H1 (cell line): ENCODE data around the gene CRYGA. TPM values are rescaled to one million over a fixed set of nuclear protein-coding genes. Genes with fewer than 3 reads are reported as not detected.

Source experiments
- CTCF ChIA-PET: fragments of 300-600 bp; sonication (Branson Sonifier 250); formaldehyde crosslinking; loops from one replicate; lab custom pipeline; 2021; ENCODE audit not compliant: partially characterized antibody; lab: Charles Lee
- POLR2A ChIA-PET: fragments of 300-600 bp; sonication (Branson Sonifier 250); formaldehyde crosslinking; loops from one replicate; lab custom pipeline; 2021; ENCODE audit warnings: inconsistent platforms; ENCODE audit not compliant: partially characterized antibody; lab: Charles Lee
- DNase-seq, 2 experiments: peaks; one replicate each; pipeline versions ENCODE4 v3.0.0 to v3.0.0-alpha.2; 2010 to 2022; ENCODE audit warnings: low spot score in 2 of 2, low read depth in 1 of 2, mixed read lengths in 1 of 2
- FAIRE-seq: peaks from 2 replicates; lab custom pipeline; 2011; peaks lifted over from hg19 to GRCh38; lab: Jason Lieb, UNC
- H2AFZ ChIP-seq: 2 replicates; pipeline ENCODE4 v1.8.1; 2012; ENCODE audit warnings: low read length, inconsistent platforms
- H2AK5ac ChIP-seq: 2 replicates; pipeline ENCODE4 v1.6.1; 2013; ENCODE audit warnings: low read depth, low read length
- H2BK120ac ChIP-seq: replicated peaks from 2 replicates; pipeline ENCODE3; 2013; ENCODE audit warnings: low read depth, low read length, inconsistent platforms
- H2BK12ac ChIP-seq: 2 replicates; pipeline ENCODE4 v1.6.1; 2013; ENCODE audit warnings: low read depth, low read length
- H2BK15ac ChIP-seq: 2 replicates; pipeline ENCODE4 v1.6.1; 2013; ENCODE audit warnings: low read length
- H2BK20ac ChIP-seq: 2 replicates; pipeline ENCODE4 v1.6.1; 2013; ENCODE audit warnings: low read length
- H2BK5ac ChIP-seq: 2 replicates; pipeline ENCODE4 v1.6.1; 2013; ENCODE audit warnings: low read depth, low read length
- H3K14ac ChIP-seq: 2 replicates; pipeline ENCODE4 v1.6.1; 2013; ENCODE audit warnings: inconsistent platforms; ENCODE audit not compliant: insufficient read length
- H3K18ac ChIP-seq: 2 replicates; pipeline ENCODE4 v1.6.1; 2013; ENCODE audit warnings: low read length; ENCODE audit errors: extremely low read depth
- H3K23ac ChIP-seq: 2 replicates; pipeline ENCODE4 v1.6.1; 2013; ENCODE audit warnings: inconsistent platforms; ENCODE audit not compliant: insufficient read length
- H3K23me2 ChIP-seq: 2 replicates; pipeline ENCODE4 v1.6.1; 2013; ENCODE audit warnings: low read depth, low read length
- H3K27ac ChIP-seq: 2 replicates; pipeline ENCODE4 v1.6.1; 2011; ENCODE audit warnings: low read depth, low read length, inconsistent platforms
- H3K27me3 ChIP-seq, 4 experiments: replicated peaks in 1 of 4; 1 replicate in 1 of 4; 2 replicates in 3 of 4; pipeline versions ENCODE4 v1.6.1 to v1.8.1; 2011 to 2013; ENCODE audit warnings: low read length in 3 of 4, mild to moderate bottlenecking in 3 of 4, inconsistent platforms in 2 of 4, mixed read lengths in 2 of 4, moderate library complexity in 1 of 4; ENCODE audit not compliant: control insufficient read depth in 3 of 4, insufficient read depth in 3 of 4; ENCODE audit errors: extremely low read depth in 1 of 4
- H3K36me3 ChIP-seq, 4 experiments: 2 replicates each; pipeline versions ENCODE4 v1.6.1 to v1.8.1; 2011 to 2013; ENCODE audit warnings: mild to moderate bottlenecking in 4 of 4, low read length in 3 of 4, moderate library complexity in 2 of 4, control low read depth in 1 of 4, inconsistent platforms in 1 of 4; ENCODE audit not compliant: insufficient read depth in 4 of 4, control insufficient read depth in 2 of 4
- H3K4ac ChIP-seq: replicated peaks from 2 replicates; pipeline ENCODE3; 2013; ENCODE audit warnings: low read length, low read depth, mixed read lengths, inconsistent platforms; ENCODE audit not compliant: insufficient read length
- H3K4me1 ChIP-seq, 4 experiments: replicated peaks in 1 of 4; 1 replicate in 1 of 4; 2 replicates in 3 of 4; pipeline versions ENCODE4 v1.6.1 to v1.8.1; 2011 to 2013; ENCODE audit warnings: low read length in 3 of 4, inconsistent platforms in 2 of 4, mixed read lengths in 1 of 4; ENCODE audit not compliant: insufficient read depth in 4 of 4, control insufficient read depth in 3 of 4
- H3K4me2 ChIP-seq, 2 experiments: 2 replicates each; pipeline versions ENCODE4 v1.6.1 to v1.8.1; 2011 to 2013; ENCODE audit warnings: low read depth in 2 of 2, low read length in 2 of 2, control low read depth in 1 of 2, inconsistent platforms in 1 of 2, mild to moderate bottlenecking in 1 of 2; ENCODE audit not compliant: insufficient read depth in 1 of 2
- H3K4me3 ChIP-seq, 4 experiments: fragments of 200-600, 300-600 bp in 1 of 4; sonication (generic), shearing (Covaris generic), sonication (Bioruptor Twin) in 1 of 4; 2 replicates each; pipeline versions ENCODE4 v1.5.1 to v1.8.1; 2011 to 2016; ENCODE audit warnings: low read length in 4 of 4, low read depth in 3 of 4, control low read depth in 2 of 4, inconsistent platforms in 2 of 4, mild to moderate bottlenecking in 2 of 4, mixed read lengths in 1 of 4, moderate library complexity in 1 of 4; ENCODE audit not compliant: insufficient read depth in 2 of 4; ENCODE audit errors: extremely low read depth in 1 of 4
- H3K56ac ChIP-seq: replicated peaks from 2 replicates; pipeline ENCODE3; 2013; ENCODE audit warnings: low read depth, mild to moderate bottlenecking, mixed read lengths, low read length, inconsistent platforms; ENCODE audit not compliant: insufficient read length
- H3K79me1 ChIP-seq: 2 replicates; pipeline ENCODE4 v1.6.1; 2013; ENCODE audit warnings: low read depth, low read length, control low read depth
- H3K79me2 ChIP-seq, 2 experiments: 2 replicates each; pipeline versions ENCODE4 v1.6.1 to v1.8.1; 2012 to 2013; ENCODE audit warnings: low read length in 2 of 2, mild to moderate bottlenecking in 2 of 2, inconsistent platforms in 1 of 2; ENCODE audit not compliant: insufficient read depth in 2 of 2, control insufficient read depth in 1 of 2
- H3K9ac ChIP-seq, 4 experiments: replicated peaks in 1 of 4; 1 replicate in 1 of 4; 2 replicates in 3 of 4; pipeline versions ENCODE4 v1.6.1 to v1.8.1; 2011 to 2013; ENCODE audit warnings: low read depth in 3 of 4, low read length in 3 of 4, control low read depth in 2 of 4, mild to moderate bottlenecking in 2 of 4, moderate library complexity in 2 of 4, inconsistent platforms in 1 of 4; ENCODE audit errors: extremely low read depth in 1 of 4
- H3K9me3 ChIP-seq, 2 experiments: 2 replicates each; pipeline versions ENCODE4 v1.6.1 to v1.8.1; 2012 to 2013; ENCODE audit warnings: mild to moderate bottlenecking in 2 of 2, moderate library complexity in 2 of 2, control low read depth in 1 of 2, inconsistent platforms in 1 of 2, low read depth in 1 of 2, low read length in 1 of 2, mixed read lengths in 1 of 2; ENCODE audit not compliant: insufficient read depth in 2 of 2
- H4K20me1 ChIP-seq, 2 experiments: replicated peaks in 1 of 2; 2 replicates each; pipeline versions ENCODE3 to v1.8.1; 2011 to 2013; ENCODE audit warnings: inconsistent platforms in 2 of 2, low read length in 2 of 2, mild to moderate bottlenecking in 1 of 2; ENCODE audit not compliant: insufficient read depth in 2 of 2, control insufficient read depth in 1 of 2
- H4K5ac ChIP-seq: 2 replicates; pipeline ENCODE4 v1.6.1; 2013; ENCODE audit warnings: low read length, low read depth, mixed read lengths, inconsistent platforms; ENCODE audit not compliant: insufficient read length
- H4K8ac ChIP-seq: 2 replicates; pipeline ENCODE4 v1.8.0; 2013; ENCODE audit warnings: mild to moderate bottlenecking, moderate library complexity, low read length, inconsistent platforms; ENCODE audit not compliant: insufficient read depth; ENCODE audit errors: extremely low read depth
- H4K91ac ChIP-seq: replicated peaks from 2 replicates; pipeline ENCODE3; 2013; ENCODE audit warnings: low read length, mixed read lengths, inconsistent platforms; ENCODE audit not compliant: insufficient read length
- BCL11A ChIP-seq, 2 experiments: IDR thresholded peaks; one replicate each; pipeline ENCODE4 v1.6.1; 2011; ENCODE audit warnings: low read depth in 2 of 2, low read length in 2 of 2, mild to moderate bottlenecking in 2 of 2
- CTBP2 ChIP-seq: IDR thresholded peaks from 2 replicates; pipeline ENCODE4 v1.7.0; 2011; ENCODE audit warnings: borderline replicate concordance, mild to moderate bottlenecking, moderate library complexity, mixed read lengths, low read length; ENCODE audit not compliant: insufficient read depth, insufficient read length
- EP300 ChIP-seq, 2 experiments: IDR thresholded peaks; 1 replicate in 1 of 2; 2 replicates in 1 of 2; pipeline ENCODE4 v1.6.1; 2011 to 2012; ENCODE audit warnings: low read depth in 2 of 2, low read length in 2 of 2, mild to moderate bottlenecking in 2 of 2, borderline replicate concordance in 1 of 2, inconsistent platforms in 1 of 2, moderate library complexity in 1 of 2
- GABPA ChIP-seq: IDR thresholded peaks from 2 replicates; pipeline ENCODE4 v1.6.1; 2011; ENCODE audit warnings: mild to moderate bottlenecking, low read length, moderate library complexity, borderline replicate concordance; ENCODE audit not compliant: insufficient read depth
- HDAC2 ChIP-seq, 2 experiments: fragments of 300-600 bp in 1 of 2; sonication (generic) in 1 of 2; IDR thresholded peaks; 2 replicates each; pipeline ENCODE4 v1.6.1; 2011 to 2012; ENCODE audit warnings: low read depth in 2 of 2, low read length in 2 of 2, mild to moderate bottlenecking in 2 of 2, moderate library complexity in 2 of 2, borderline replicate concordance in 1 of 2, inconsistent platforms in 1 of 2
- NANOG ChIP-seq: IDR thresholded peaks from 2 replicates; pipeline ENCODE4 v1.6.1; 2011; ENCODE audit warnings: low read length, low read depth, mild to moderate bottlenecking, inconsistent platforms; ENCODE audit not compliant: insufficient read depth, poor library complexity, severe bottlenecking
- NRF1 ChIP-seq: IDR thresholded peaks from 2 replicates; pipeline ENCODE4 v1.6.1; 2011; ENCODE audit warnings: mild to moderate bottlenecking, low read depth, low read length, improper control_type of control experiment
- SIN3A ChIP-seq, 2 experiments: IDR thresholded peaks in 1 of 2; conservative IDR thresholded peaks in 1 of 2; 2 replicates each; pipeline ENCODE4 v1.6.1; 2011 to 2012; ENCODE audit warnings: low read length in 2 of 2, improper control_type of control experiment in 1 of 2, low read depth in 1 of 2, mild to moderate bottlenecking in 1 of 2
- SP2 ChIP-seq: IDR thresholded peaks from 2 replicates; pipeline ENCODE4 v1.6.1; 2012; ENCODE audit warnings: mild to moderate bottlenecking, low read length, inconsistent platforms
- ZNF274 ChIP-seq: IDR thresholded peaks from 2 replicates; pipeline ENCODE4 v1.7.0; 2012; ENCODE audit warnings: low read length, borderline replicate concordance; ENCODE audit errors: extremely low read depth
- WGBS, 2 experiments: shearing (Covaris generic) in 1 of 2; methylation state at CpG; one replicate each; pipeline versions ENCODE4 v1.1.6 to v1.1.7; 2013 to 2015; ENCODE audit warnings: low lambda C conversion rate in 2 of 2, mixed read lengths in 2 of 2, inconsistent platforms in 1 of 2, low coverage in 1 of 2, missing lambda C conversion rate in 1 of 2; ENCODE audit not compliant: insufficient replicate concordance in 2 of 2, insufficient coverage in 1 of 2, insufficient read length in 1 of 2; ENCODE audit errors: extremely low coverage in 1 of 2, missing lambda C conversion rate in 1 of 2; 5-methylcytosine and 5-hydroxymethylcytosine counted together
- polyA plus RNA-seq, 7 experiments: library from polyadenylated mRNA; depleted of rRNA in 3 of 7; stranded (reverse) in 5 of 7; unstranded in 2 of 7; fragments of >200 nt in 5 of 7; fragments of 200-250 nt in 2 of 7; gene quantifications; 1 replicate in 5 of 7; 2 replicates in 1 of 7; 4 replicates in 1 of 7; pipeline versions ENCODE4 v1.2.1 to v1.2.3, GENCODE V29; 2011 to 2013; ENCODE audit warnings: missing spikeins in 2 of 7, mixed read lengths in 2 of 7
- total RNA-seq: library from RNA; stranded (reverse); fragmentation: NEBNext Ultra II Directional; extraction: Animal tissue kit (Norgen Biotek cat#: 25700); gene quantifications from 2 replicates; pipeline ENCODE4 v1.2.1, GENCODE V29; 2021

CRYGA gene
- total and polyA plus RNA-seq, 2 of the 8 experiments (the other 6 are each of a cell fraction or from before 2014, with no cell fraction given), result not detected

DNA sequence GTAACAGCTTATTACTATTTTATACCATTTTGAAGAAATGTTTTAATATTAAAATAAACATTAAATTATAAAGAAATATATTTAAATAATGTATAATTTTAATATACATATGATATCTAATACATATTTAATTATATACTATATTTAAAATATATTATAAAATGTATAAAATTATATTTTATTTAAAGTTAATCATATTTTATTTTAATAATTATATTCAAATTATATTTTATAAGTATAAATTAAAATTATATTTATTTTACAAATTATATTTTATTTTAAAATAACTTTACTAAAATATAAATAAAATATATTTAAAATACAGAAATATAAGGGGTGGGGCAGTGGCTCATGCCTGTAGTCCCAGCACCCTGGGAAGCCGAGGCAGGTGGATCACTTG is 41.1 kb downstream of the CRYGA start:
- H3K9ac ChIP-seq, result no peak overlapping the region
- 96% methylated on average over 1 of the region's 1 CpG; no CpG with 5 or more reads in 1 of the 2 experiments for WGBS, 2 experiments
- H3K4me3 ChIP-seq, result no peak overlapping the region
- H4K8ac ChIP-seq, result no peak overlapping the region
- H3K79me1 ChIP-seq, result no peaks in the 10 kb centered on the region
- H3K4ac ChIP-seq, result no peak overlapping the region
- H3K14ac ChIP-seq, result no peak overlapping the region
- no peak overlapping the region for H2BK15ac ChIP-seq
- H3K4me2 ChIP-seq, result no peak overlapping the region
- DNase-seq, result no peak
- H2BK5ac ChIP-seq, result no peak overlapping the region
- no peaks in the 10 kb centered on the region for H3K27me3 ChIP-seq
- H2BK12ac ChIP-seq, result no peak overlapping the region
- no peaks in the 10 kb centered on the region for H3K79me2 ChIP-seq
- H3K36me3 ChIP-seq, result no peaks in the 10 kb centered on the region
- H3K23me2 ChIP-seq, result no peaks in the 10 kb centered on the region
- H4K91ac ChIP-seq, result no peak overlapping the region
- no peaks in the 10 kb centered on the region for H4K20me1 ChIP-seq
- ChIA-PET CTCF (interaction anchor here (1.5 to 1.7 kb wide), 3 partner anchors 9 to 25 kb away, joined by 4 to 7 read pairs (median 5); no protein-coding TSS in a partner anchor), POLR2A (no interaction called here)
- no peak for FAIRE-seq
- no peak overlapping the region for H2BK120ac ChIP-seq
- H3K9me3 ChIP-seq, result no peaks in the 10 kb centered on the region
- no peak overlapping the region for H4K5ac ChIP-seq
- H3K18ac ChIP-seq, result no peak overlapping the region
- H3K56ac ChIP-seq, result no peak overlapping the region
- H2AFZ ChIP-seq, result no peak overlapping the region
- H2BK20ac ChIP-seq, result no peak overlapping the region
- no peaks in the 10 kb centered on the region for H3K4me1 ChIP-seq
- H3K23ac ChIP-seq, result no peak overlapping the region
- no peak overlapping the region for H2AK5ac ChIP-seq
- no peak overlapping the region for H3K27ac ChIP-seq
- TF ChIP-seq NRF1 (no peak), SIN3A (conservative IDR thresholded peaks at IDR 0.05 in 1 of 2, IDR thresholded peaks at IDR 0.05 in 1 of 2; ENCODE audit: low read depth in 1 of 2, low read length in 2 of 2) (no peak), ZNF274 (no peak), EP300 (IDR thresholded peaks at IDR 0.05; ENCODE audit: borderline replicate concordance in 1 of 2, low read depth in 2 of 2, low read length in 2 of 2) (no peak), GABPA (no peak), BCL11A (IDR thresholded peaks at IDR 0.05; ENCODE audit: low read depth in 2 of 2, low read length in 2 of 2) (no peak), HDAC2 (IDR thresholded peaks at IDR 0.05; ENCODE audit: borderline replicate concordance in 1 of 2, low read depth in 2 of 2, low read length in 2 of 2) (no peak), SP2 (no peak), CTBP2 (no peak), NANOG (no peak)
